Right renal cortex interstitium (tissue), 3 donors: Measurements from ENCODE around the gene PRRC2B. TPM values are rescaled to one million over a fixed set of nuclear protein-coding genes. Genes with fewer than 3 reads are reported as not detected.
A peak's percentile ranks its signal among the peaks of the same experiment; 100 is the strongest.

Experiments used
- DNase-seq, 3 donors: peaks; one replicate each; pipeline ENCODE4 v3.0.0-alpha.2; 2013; ENCODE audit warnings: low read depth in 3 of 3, low spot score in 2 of 3
- polyA plus RNA-seq, 3 donors: library from polyadenylated mRNA; unstranded; fragments of 120-200 nt; gene quantifications; one replicate each; pipeline ENCODE4 v1.2.1, GENCODE V29; 2013; ENCODE audit not compliant: insufficient read length in 3 of 3

The PRRC2B gene
- polyA plus RNA-seq, 3 donors: 153 to 162 (median 161) TPM

DNA sequence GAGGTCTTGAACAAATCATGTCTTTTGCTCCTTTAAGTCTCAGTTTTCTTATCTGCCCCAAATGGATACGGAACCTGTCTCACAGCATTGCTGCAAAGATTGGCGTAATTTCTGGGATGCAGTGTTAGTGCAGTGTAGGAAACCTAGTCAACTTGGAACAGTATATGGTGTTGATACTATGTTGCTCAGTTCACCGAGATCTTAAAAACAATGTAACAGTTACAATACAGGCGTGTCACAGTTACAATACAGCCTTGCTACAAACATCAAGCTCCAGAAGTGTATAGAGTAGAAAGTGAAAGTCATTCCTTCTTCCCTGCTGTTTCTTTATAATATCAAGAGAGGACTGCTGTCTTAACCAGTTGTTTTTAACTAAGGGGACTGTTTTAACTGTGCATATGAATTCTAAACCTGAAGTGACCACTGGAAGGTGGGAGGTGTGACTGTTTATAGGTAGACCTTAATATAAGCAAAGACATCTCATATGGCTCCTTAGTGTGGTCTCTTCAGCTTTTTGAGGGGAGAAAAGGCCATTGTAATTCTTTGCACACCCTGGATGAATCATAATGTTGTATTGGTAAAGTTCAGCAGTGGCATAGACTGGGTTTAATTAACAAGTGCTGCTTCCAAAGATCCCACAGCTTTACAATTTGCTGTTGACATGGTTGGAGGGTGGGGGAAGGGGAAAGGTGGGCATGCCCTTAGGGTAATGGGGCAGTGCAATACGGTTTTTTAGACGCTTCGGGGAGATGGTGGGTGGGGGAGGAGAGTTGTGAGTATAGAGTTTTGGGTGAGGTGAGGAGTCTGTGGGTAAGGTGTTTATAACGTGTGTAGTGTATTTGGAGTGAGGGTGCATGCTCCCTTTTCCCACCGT is 12.9 kb downstream of the PRRC2B start:
- no peak for DNase-seq

- DNase-seq: no peak
Observed at GRCh38 chr9:131407717-131408195, 13.9 kb downstream of the PRRC2B start.

- no peak for DNase-seq
Observed at GRCh38 chr9:131409458-131409992, 15.6 kb downstream of the PRRC2B start.

DNA sequence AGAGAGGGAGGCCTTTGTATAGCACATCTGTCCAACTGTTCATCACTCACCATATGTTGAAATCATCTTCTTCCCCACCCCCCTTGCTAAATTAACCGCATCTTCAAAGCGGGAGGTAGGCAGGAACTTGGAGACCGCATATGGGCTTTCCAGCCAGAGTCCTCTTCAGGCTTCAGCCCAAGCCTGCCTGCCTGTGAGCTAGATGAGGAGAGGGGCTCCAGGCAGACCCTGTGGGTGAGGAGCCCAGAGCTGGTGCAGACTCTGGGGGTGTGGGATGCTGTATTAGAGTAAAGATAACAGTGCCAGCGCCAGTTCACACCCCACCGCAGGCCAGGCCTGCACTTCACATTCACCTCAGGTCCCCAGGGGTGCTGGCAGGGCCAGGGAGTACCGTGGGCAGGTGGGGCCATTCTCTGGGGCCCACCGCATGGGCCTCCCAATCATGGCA is 16.2 kb downstream of the PRRC2B start:
- DNase-seq: no peak

DNA sequence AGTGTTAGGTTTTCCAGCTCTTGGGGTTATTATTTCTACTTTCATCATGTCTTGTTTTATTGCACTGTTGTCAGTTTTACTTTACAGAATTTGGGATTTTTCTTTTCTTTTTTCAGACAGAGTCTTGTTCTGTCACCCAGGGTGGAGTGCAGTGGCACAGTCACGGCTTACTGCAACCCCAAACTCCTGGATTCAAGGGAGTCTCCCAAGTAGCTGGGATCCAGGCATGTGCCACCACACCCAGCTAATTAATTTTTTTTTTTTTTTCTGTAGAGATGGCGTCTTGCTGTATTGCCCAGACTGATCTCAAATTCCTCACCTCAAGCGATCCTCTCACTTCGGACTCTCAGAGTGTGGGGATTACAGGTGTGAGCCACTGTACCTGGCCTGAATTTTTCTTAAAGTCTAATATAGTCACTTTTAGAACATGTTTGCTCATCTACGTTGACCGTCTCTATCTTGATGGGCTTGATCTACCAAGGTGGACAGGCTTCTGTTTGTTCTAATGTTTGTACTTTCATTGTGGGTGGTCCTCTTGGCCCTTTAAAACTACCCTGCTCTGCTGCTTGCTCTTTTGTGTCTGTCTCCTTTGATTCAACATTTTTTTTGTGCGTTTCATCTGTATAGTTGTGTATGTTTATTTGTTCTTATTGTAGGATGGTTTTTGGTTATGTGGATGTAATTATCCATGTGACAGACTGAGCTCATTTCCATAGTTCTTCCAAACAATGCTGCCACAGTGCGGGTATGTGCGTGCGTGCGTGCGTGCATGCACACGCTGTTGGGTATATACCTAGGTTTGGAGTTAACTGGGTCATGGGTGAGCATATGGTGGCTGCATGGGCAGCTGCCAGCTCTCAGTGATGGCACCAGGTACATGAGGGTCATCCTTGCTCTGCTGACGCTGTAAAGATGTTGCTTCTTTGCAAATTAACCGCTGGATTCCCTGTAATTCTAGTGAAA is 18.1 kb downstream of the PRRC2B start:
- no peak for DNase-seq

DNA sequence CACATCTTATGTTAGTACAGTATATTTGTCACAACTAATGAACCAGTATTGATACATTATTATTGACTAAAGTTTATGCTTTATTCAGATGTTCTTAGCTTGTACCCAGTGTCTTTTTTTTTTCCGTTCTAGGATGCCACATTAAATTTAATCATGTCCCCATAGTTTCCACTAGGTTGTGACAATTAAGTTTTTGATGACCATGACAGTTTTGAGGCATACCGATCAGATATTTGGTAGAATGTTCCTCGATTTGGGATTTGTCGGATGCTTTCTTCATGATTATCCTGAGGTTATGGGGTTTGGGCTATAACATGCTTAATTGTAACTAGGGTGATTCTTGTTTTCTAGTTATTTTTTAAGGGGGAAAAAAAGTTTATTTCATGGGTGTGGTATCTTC is 22.6 kb downstream of the PRRC2B start:
- no peak for DNase-seq

GRCh38 chr9:131417264-131418142 is 23.6 kb downstream of the PRRC2B start:
- no peak for DNase-seq

DNA sequence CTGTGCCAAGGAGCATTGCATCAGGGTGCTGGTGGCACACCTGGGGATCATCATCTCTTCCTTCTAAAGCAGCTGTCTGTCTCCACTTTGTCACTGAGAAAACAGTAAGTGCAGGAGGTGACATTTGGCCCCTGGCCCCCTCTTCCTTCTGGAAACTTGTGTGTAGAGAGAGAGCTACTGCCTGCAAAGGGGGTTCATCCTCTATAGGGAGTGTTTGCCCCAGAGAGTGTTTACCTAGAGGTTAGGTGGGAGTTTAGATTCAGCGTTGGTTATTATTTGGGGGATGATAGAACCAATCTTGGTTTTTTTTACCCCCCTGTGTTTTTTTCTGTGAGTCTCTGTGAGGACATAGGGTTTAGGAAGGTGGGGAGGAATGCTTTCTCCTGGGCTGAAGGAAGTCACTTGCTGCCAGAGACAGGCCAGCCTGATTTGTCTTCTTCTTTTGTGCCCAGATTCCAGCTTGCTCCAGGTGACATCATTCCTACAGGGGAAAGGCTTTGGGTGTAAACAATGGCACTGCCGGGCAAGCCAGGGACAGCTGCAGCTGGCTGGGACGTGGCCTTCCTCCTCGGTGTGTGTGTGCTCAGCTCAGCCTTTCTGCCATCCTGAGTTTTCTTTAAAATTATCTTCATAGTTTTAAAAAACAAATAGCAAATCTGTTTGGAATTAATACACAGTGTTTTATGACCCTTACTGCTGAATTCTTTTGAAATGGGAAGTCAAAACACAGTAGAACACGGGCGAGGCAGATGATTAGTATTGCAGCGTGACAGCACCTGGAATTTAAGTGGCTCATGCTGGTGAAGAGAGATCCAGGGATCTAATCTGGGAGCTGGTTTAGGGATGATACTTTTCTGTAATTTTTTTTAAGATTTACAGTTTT is 24.5 kb downstream of the PRRC2B start:
- no peak for DNase-seq

- DNase-seq: no peak
Observed at GRCh38 chr9:131419026-131419614, 25.2 kb downstream of the PRRC2B start.

GRCh38 chr9:131419716-131420115 is 25.8 kb downstream of the PRRC2B start:
- no peak for DNase-seq

DNA sequence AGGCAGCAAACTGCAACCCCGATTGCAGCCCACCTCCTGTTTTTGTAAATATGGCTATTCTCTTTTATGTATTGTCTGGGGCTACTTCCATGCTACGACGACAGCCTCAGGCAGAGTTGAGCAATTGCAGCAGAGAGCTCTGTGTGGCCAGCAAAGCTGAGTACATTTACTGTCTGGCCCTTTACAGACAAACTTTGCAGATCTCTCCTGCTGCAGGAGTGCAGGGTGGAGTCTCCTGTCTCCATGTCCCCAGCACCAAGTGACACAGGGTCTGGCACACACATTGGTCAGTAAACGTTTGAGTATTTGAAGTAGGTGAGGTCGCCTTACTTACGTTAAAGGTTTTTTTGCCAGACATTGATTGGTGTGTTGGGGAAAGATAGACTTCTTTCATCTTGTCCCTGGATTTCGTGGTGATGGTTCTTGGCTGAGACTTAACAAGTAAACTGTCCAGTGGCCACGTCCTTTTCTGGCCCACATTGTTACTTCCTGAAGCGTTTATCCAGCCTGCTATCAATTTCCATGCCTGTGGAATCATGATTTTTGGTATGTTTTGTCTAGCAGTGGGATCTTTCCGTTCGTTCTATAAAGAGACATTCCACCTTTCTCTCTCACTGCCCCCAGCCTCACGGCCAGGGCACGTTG is 27.2 kb downstream of the PRRC2B start:
- DNase-seq: no peak

- DNase-seq: no peak
Observed at GRCh38 chr9:131421691-131422090, 27.8 kb downstream of the PRRC2B start.

DNA sequence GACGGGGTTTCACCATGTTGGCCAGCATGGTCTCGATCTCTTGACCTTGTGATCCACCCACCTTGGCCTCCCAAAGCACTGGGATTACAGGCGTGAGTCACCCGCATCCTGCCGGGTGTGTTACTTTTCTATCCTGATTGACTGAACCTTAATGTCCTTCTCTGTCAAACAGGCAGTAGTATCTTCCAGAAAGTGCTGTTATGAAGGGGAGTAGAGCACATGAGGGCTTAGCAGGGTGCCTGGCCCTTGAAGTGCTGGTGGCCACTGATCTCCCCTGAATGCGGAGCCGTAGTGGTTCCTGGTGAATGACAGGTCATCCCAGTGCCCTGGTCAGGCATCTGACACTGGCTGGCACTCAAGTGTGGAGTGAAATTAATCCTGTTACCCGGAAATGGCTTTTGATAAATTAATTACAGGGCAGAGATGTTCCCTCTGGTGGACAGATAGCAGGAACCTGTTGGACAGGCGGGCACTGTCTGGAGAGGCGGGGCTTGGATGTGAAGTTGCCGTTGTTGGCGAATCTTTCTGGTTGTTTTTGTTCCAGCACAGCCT is 28.4 kb downstream of the PRRC2B start:
- DNase-seq: no peak

- peak; percentile 50 to 63 (median 51) for DNase-seq
Observed at GRCh38 chr9:131423171-131423581, 29.3 kb downstream of the PRRC2B start.

DNA sequence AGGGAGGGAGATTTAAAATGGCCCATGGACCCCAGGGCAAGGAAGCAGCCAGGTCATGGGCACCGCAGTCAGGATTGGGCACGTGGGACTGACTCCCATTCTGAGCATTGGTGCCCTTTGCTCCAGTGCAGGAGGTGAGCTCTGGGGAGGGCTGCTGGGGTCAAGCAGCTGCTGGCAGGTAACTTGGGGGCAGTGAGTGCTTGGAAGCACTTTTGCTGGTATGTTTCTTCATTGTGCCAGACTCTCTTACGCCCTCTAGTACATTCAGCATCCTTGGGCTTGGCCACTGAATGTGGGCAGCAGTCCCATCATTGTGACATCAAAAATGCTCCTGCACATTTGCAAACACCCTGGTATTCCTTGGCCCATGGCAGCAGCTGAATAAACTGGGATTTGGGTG is 32.7 kb downstream of the PRRC2B start:
- DNase-seq: no peak

DNA sequence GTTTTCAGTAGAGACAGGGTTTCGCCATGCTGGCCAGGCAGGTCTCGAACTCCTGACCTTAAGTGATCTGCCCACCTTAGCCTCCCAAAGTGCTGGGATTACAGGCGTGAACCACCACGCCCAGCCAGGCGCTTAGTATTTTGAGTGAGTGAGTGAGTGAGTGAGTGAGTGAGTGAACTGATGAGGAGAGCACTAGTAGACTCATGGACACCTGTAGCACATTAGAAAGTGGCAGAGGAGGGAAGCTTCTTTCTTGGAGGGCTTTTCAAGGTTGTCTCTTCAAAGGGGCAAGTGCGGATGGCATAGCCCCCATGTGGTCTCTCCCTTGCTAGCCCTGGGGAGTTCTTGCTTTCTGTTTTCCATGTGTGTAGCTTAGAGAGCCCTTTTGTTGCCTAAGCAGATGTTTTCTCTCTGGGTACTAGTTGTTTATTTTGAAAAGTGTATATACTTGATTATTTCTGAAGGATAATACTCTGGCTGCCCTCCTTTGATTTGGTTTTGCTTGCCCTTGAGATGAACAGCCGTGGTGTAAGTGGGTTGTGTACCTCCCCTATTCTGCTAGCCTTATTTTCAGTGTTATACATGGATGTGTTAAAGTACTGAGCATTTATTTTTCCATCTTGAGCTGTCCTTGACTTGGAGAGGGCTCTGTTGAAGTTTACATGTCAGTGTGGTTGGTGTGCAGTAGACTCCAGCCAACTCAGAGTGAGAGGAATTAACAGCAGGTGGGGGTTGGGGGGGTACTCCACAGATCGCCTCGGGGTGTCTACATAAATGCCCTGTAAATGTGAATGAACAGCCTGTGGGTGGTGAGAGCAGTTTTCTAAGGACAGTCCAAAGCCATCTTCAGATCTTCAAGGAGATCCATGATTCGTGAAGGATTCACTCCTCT is 35.5 kb downstream of the PRRC2B start:
- DNase-seq: no peak

GRCh38 chr9:131432050-131432449 is 38.2 kb downstream of the PRRC2B start:
- no peak for DNase-seq
